Measurements from ENCODE around the gene SF3B2.
"Not testable (repeated sequence)": the region's sequence is repeated elsewhere in the genome, so short reads cannot be mapped to it uniquely, and the experiment has no call there.

Gene SF3B2

DNA sequence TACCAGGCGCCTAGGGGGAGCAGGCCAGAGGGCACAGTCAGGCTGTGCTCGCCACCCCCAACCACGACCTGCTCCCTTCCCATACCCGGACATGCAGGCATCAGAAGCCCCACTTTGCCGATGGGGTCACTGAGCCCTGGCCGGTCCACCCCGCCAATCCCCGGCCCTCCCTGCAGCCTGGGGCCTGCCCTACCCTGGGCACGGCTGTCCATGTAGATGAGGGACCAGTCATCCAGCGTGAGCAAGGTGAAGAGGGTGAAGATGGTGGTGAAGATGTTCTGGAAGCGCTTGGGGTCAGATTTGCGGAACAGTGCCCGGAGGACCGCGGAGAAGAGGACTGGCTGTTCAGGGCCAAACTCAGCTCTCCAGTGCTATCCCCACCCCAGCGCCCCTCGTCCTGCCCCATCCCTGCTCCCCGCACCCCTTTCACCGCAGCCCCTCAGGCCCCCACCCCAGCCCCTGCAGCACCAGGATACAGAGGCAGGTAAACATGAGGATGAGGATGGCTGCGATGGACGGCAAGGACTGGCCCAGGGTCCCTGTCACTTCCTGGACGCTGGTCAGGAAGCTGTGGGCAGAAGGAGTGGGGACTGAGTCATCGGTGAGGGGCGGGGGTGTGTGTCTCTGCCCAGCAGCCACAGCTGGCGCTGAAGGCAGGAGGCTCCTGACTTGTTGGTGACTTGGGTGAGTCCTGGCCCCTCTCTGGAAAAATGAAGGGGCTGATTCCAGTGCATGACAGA is 31.4 kb upstream of the SF3B2 start:
- H3K4me3 ChIP-seq (ENCODE audit: low read depth in 1 of 2, low read length in 2 of 2), result no peak overlapping the region
- H3K9me3 ChIP-seq (ENCODE audit: low read length), result no peaks in the 10 kb centered on the region
- H3K27ac ChIP-seq (ENCODE audit: low read depth, low read length), result no peak overlapping the region
- H3K27me3 ChIP-seq (ENCODE audit: control insufficient read depth in 1 of 2, insufficient read depth in 2 of 2, low read length in 2 of 2), result peaks cover 0 to 10% of the 10 kb centered on the region in 2 donors
- H3K36me3 ChIP-seq (ENCODE audit: insufficient read depth, low read length), result no peaks in the 10 kb centered on the region
- H3K9ac ChIP-seq (ENCODE audit: low read length), result no peak overlapping the region
- H3K4me1 ChIP-seq (ENCODE audit: insufficient read depth, low read length), result no peaks in the 10 kb centered on the region

DNA sequence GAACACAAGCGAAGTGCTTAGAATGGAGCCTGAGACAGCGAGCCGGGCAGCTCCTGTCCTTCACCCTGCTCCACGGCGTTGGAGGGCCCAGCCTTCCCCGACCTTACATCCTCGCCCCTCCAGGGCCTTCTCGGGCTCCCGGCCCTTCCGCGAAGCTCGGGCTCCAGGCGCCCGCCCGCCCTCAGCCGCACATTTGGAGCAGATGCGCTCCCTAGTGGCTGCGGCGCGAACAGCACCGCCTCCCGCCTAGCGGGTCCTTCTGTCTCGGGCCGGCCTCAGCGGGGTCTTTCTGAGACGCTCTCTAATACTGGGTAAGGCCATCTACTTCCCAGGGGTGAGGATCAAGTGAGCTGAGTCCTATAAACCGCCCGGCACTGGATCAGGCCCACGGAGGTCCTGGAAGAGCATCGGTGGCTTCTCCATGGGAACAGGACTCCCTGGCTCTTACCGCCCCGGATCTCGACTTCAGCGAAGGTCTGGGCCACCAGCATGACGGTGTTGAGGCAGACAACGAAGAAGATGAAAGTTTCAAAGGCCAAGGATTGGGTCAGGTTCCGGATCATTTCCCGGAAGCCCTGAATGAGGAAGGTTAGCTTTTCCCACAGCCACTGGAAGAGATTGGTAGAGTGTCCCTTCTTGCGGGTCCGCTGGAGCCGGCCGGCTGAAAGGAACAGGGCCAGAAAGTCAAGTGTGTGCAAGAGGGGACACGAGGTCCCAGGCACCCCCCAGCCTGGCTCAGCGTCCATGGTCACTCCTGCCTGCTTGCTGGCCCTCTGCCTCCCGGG is 29.6 kb upstream of the SF3B2 start:
- no peak overlapping the region for H3K9ac ChIP-seq (ENCODE audit: low read length)
- no peaks in the 10 kb centered on the region for H3K36me3 ChIP-seq (ENCODE audit: insufficient read depth, low read length)
- H3K27me3 ChIP-seq (ENCODE audit: control insufficient read depth in 1 of 2, insufficient read depth in 2 of 2, low read length in 2 of 2), result peaks cover 0 to 10% of the 10 kb centered on the region in 2 donors
- peak overlapping the region; percentile 21 to 35 for H3K4me3 ChIP-seq (ENCODE audit: low read depth in 1 of 2, low read length in 2 of 2)
- no peaks in the 10 kb centered on the region for H3K9me3 ChIP-seq (ENCODE audit: low read length)
- no peak overlapping the region for H3K27ac ChIP-seq (ENCODE audit: low read depth, low read length)
- H3K4me1 ChIP-seq (ENCODE audit: insufficient read depth, low read length), result no peaks in the 10 kb centered on the region

DNA sequence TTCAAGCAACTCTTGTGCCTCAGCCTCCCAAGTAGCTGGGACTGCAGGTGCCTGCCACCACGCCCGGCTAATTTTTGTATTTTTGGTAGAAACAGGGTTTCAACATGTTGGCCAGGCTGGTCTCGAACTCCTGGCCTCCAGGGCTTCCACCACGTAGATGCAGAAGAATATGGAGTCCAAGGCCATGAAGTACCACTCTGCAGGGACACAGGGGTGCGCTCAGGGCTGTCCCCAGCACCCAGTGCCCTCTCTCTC is 29.1 kb upstream of the SF3B2 start:
- not testable (repeated sequence) for H3K27me3 ChIP-seq (ENCODE audit: control insufficient read depth in 1 of 2, insufficient read depth in 2 of 2, low read length in 2 of 2); H3K9ac ChIP-seq (ENCODE audit: low read length); H3K9me3 ChIP-seq (ENCODE audit: low read length); H3K4me1 ChIP-seq (ENCODE audit: insufficient read depth, low read length); H3K27ac ChIP-seq (ENCODE audit: low read depth, low read length); H3K36me3 ChIP-seq (ENCODE audit: insufficient read depth, low read length); H3K4me3 ChIP-seq (ENCODE audit: low read depth in 1 of 2, low read length in 2 of 2)

DNA sequence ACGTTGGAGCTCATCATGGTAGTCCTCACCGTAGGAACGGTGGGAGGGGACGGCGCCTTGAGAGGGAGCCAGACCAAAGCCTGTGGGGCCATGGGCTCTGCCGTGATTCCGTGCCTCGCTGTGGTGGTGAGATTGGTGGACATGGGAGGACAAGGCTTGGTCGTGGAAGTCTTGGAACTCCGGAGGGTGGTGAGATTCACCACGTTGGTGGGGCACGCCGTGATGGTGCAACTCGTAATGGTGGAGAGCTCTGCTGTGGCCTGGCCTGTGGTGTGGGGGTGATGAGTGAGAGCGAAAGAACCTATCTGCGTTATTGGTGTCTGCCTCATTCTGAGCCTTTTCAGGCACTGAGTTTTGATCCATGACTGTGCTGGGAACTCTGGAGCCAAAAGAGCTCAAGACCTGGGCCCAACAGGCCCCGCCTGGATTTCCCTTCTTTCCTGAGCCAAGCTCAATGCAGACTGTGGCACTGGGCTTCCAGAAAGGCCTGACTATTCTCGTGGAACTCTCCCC is 26.1 kb upstream of the SF3B2 start, which contains the start of gene CATSPER1:
TSS of gene CATSPER1 (minus strand) at position 463 of the 513 bp plus-strand sequence. CDS start at position 363, 100 bp downstream.
- no peaks in the 10 kb centered on the region for H3K4me1 ChIP-seq (ENCODE audit: insufficient read depth, low read length)
- no peak within 1 kb of the TSS for H3K9ac ChIP-seq (ENCODE audit: low read length)
- H3K27ac ChIP-seq (ENCODE audit: low read depth, low read length), result no peak within 1 kb of the TSS
- no peaks in the 10 kb centered on the region for H3K36me3 ChIP-seq (ENCODE audit: insufficient read depth, low read length)
- no peaks in the 10 kb centered on the region for H3K9me3 ChIP-seq (ENCODE audit: low read length)
- H3K4me3 ChIP-seq (ENCODE audit: low read depth in 1 of 2, low read length in 2 of 2), result no peak within 1 kb of the TSS
- H3K27me3 ChIP-seq (ENCODE audit: control insufficient read depth in 1 of 2, insufficient read depth in 2 of 2, low read length in 2 of 2), result peaks cover 0 to 10% of the 10 kb centered on the region in 2 donors

DNA sequence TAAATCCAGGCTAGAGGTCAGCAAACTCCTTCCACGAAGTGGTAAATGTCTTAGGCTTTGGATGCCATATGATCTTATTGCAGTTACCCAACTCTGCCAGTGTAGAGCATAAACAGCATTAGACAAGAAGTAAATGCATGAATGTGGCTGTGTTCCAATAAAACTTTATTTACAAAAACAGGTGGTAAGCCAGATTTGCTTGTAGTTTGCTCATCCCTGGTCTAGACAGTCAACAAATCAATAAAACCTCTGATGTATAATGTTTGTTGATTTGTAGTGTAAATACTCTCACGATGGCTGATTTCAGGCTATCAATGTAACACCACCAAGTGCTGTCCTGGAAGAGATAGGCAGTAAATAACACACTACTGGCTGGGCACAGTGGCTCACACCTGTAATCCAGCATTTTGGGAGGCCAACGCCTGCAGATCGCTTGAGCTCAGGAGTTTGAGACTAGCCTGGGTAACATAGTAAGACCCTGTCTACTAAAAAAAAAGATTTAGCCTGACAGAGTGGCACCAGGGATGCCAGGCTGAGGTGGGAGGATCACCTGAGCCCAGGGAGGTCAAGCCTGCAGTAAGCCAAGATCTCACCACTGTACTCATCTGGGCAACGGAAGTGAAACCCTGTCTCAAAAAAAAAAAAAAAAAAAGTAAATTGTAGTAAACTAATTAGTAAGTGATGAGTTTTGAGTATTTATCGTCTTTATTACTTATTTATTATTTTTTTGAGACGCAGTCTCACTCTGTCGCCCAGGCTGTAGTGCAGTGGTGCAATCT is 19.0 kb upstream of the SF3B2 start:
- H3K4me3 ChIP-seq (ENCODE audit: low read depth in 1 of 2, low read length in 2 of 2), result no peak overlapping the region
- no peak overlapping the region for H3K27ac ChIP-seq (ENCODE audit: low read depth, low read length)
- H3K9ac ChIP-seq (ENCODE audit: low read length), result no peak overlapping the region

DNA sequence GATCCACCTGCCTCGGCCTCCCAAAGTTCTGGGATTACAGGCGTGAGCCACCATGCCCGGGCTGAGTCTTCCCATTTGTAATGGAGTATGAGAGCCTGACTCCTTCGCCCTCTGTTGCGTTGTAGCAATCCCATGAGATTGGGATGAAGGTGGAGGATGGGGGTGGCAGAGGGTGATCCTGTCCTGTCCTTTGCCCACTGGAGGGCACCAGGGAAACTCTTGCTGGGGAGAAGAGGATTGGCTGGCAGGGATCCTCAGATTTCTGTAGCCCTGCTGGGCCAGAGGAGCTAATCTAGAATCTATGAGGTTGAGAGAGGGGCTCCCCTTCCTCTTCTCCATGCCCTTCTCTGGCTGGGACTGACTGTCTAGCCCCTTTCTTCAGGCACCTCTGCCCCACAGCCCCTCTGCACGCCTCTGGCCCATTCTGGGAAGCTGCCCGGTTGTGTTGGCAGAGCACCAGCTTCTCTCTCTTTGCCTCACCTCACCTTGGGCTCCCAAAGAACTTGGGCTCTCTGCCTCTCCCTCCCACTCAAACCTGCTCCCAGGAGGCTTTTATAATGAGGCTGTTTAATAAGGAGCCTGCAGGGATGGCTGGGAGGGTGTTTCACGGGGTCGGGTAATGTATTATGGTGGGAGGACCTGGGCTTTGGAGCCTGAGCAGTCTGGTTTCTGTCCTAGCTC is 16.4 kb upstream of the SF3B2 start:
- Histone ChIP-seq H3K4me1 (ENCODE audit: insufficient read depth, low read length) (no peaks in the 10 kb centered on the region), H3K27me3 (ENCODE audit: control insufficient read depth in 1 of 2, insufficient read depth in 2 of 2, low read length in 2 of 2) (no peaks in the 10 kb centered on the region), H3K4me3 (ENCODE audit: low read depth in 1 of 2, low read length in 2 of 2) (no peak overlapping the region), H3K27ac (ENCODE audit: low read depth, low read length) (no peak overlapping the region), H3K9me3 (ENCODE audit: low read length) (no peaks in the 10 kb centered on the region), H3K36me3 (ENCODE audit: insufficient read depth, low read length) (no peaks in the 10 kb centered on the region), H3K9ac (ENCODE audit: low read length) (no peak overlapping the region)

More for the DNA sequence above, 19.0 kb upstream of the SF3B2 start:
- H3K4me1 ChIP-seq (ENCODE audit: insufficient read depth, low read length), result no peaks in the 10 kb centered on the region
- H3K9me3 ChIP-seq (ENCODE audit: low read length), result no peaks in the 10 kb centered on the region
- no peaks in the 10 kb centered on the region for H3K36me3 ChIP-seq (ENCODE audit: insufficient read depth, low read length)
- no peaks in the 10 kb centered on the region for H3K27me3 ChIP-seq (ENCODE audit: control insufficient read depth in 1 of 2, insufficient read depth in 2 of 2, low read length in 2 of 2)

DNA sequence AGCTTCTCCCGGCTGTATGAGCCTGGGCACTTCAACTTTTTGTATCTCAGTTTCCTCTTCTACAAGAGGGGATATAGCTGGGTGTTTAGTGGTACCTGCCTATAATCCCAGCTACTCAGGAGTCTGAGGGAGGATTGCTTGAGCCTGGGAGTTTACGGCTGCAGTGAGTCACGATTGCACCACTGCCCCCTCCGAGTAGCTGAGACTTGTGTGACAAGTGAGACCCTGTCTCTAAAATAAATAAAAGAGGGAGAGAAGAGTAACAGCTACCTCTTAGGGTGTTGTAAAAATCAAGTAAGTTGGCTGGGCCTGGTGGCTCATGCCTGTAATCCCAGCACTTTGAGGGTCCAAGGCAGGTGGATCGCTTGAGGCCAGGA is 15.8 kb upstream of the SF3B2 start:
- H3K36me3 ChIP-seq (ENCODE audit: insufficient read depth, low read length), result no peaks in the 10 kb centered on the region
- H3K9me3 ChIP-seq (ENCODE audit: low read length), result no peaks in the 10 kb centered on the region
- no peak overlapping the region for H3K27ac ChIP-seq (ENCODE audit: low read depth, low read length)
- no peak overlapping the region for H3K9ac ChIP-seq (ENCODE audit: low read length)
- H3K27me3 ChIP-seq (ENCODE audit: control insufficient read depth in 1 of 2, insufficient read depth in 2 of 2, low read length in 2 of 2), result no peaks in the 10 kb centered on the region
- no peak overlapping the region for H3K4me3 ChIP-seq (ENCODE audit: low read depth in 1 of 2, low read length in 2 of 2)
- H3K4me1 ChIP-seq (ENCODE audit: insufficient read depth, low read length), result no peaks in the 10 kb centered on the region

DNA sequence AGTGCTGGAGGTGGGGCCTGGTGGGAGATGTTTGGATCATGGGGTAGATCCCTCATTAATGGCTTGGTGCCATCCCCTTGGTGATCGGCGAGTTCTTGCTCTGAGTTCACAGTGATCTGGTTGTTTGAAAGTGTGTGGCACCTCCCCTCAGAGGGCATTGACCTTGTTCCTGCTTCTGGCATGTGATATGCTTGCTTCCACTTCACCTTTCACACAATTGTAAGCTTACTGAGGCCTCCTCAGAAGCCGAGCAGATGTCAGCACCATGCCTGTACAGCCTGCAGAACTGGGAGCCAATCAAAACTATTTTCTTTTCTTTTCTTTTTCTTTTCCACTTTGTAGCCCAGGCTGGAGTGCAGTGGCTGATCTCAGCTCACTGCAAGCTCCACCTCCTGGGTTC is 14.8 kb upstream of the SF3B2 start:
- H3K36me3 ChIP-seq (ENCODE audit: insufficient read depth, low read length), result no peaks in the 10 kb centered on the region
- H3K4me3 ChIP-seq (ENCODE audit: low read depth in 1 of 2, low read length in 2 of 2), result no peak overlapping the region
- no peaks in the 10 kb centered on the region for H3K4me1 ChIP-seq (ENCODE audit: insufficient read depth, low read length)
- no peak overlapping the region for H3K9ac ChIP-seq (ENCODE audit: low read length)
- no peaks in the 10 kb centered on the region for H3K27me3 ChIP-seq (ENCODE audit: control insufficient read depth in 1 of 2, insufficient read depth in 2 of 2, low read length in 2 of 2)
- no peak overlapping the region for H3K27ac ChIP-seq (ENCODE audit: low read depth, low read length)
- no peaks in the 10 kb centered on the region for H3K9me3 ChIP-seq (ENCODE audit: low read length)

DNA sequence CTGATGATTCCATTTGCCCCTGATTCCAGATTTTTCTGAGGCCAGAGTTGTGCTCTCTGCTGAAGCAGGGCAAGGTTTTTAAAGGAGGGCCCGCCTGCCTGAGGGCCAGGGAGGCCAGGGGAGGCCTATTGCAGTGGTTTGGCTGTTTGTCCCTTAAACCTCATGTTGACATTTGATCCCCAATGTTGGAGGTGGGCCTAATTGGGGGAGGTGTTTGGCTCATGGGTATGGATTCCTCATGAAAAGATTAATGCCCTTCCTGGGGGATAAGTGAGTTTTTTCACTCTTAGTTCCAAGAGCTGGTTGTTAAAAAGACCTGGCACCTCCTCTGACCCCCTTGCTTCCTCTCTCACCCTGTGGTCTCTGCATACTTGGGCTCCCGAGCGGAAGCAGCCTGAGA is 12.4 kb upstream of the SF3B2 start:
- no peak overlapping the region for H3K4me3 ChIP-seq (ENCODE audit: low read depth in 1 of 2, low read length in 2 of 2)
- no peaks in the 10 kb centered on the region for H3K27me3 ChIP-seq (ENCODE audit: control insufficient read depth in 1 of 2, insufficient read depth in 2 of 2, low read length in 2 of 2)
- H3K9ac ChIP-seq (ENCODE audit: low read length), result no peak overlapping the region
- no peak overlapping the region for H3K27ac ChIP-seq (ENCODE audit: low read depth, low read length)
- H3K4me1 ChIP-seq (ENCODE audit: insufficient read depth, low read length), result no peaks in the 10 kb centered on the region
- H3K36me3 ChIP-seq (ENCODE audit: insufficient read depth, low read length), result no peaks in the 10 kb centered on the region
- no peaks in the 10 kb centered on the region for H3K9me3 ChIP-seq (ENCODE audit: low read length)

DNA sequence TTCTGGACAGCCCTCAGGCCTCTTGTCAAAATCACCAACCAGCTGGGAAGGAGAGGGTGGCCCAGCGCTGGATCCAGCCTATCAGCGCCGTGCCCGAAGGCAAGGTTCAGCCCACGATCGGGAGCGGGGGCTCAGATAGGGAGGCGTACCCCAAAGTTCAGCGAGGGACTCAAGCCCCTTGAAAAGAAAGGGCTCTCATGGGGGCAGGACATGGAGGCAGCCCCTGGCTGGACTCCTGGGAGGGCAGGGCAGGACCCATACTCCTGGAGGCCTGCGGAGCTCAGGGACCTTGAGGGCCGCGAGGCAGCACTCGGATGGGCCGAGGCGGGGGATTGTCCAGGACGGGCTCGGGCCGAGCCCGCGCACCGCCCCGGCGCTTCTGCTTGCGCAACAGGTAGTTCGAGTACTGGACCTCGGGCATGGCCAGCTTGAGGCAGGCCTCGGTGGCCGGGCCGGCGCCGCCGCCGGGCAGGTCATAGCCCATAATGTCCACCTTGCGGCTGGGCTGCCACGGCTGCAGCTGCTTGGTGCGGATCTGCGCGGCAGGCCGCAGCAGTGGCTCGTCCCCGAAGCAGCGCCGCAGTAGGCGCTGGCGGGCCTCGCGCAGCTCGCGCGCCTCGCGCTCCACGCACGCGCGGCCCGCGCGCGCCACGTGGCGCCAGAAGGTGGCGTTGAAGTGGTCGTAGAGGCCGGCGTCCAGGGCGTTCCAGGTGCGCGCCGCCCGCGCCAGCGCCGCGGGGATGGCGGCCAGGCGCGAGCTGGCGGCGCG is 9.8 kb upstream of the SF3B2 start:
- H3K4me3 ChIP-seq (ENCODE audit: low read depth in 1 of 2, low read length in 2 of 2), result no peak overlapping the region
- no peaks in the 10 kb centered on the region for H3K36me3 ChIP-seq (ENCODE audit: insufficient read depth, low read length)
- no peaks in the 10 kb centered on the region for H3K9me3 ChIP-seq (ENCODE audit: low read length)
- H3K27ac ChIP-seq (ENCODE audit: low read depth, low read length), result no peak overlapping the region
- no peak overlapping the region for H3K9ac ChIP-seq (ENCODE audit: low read length)
- peaks cover 0 to 6% of the 10 kb centered on the region in 2 donors for H3K27me3 ChIP-seq (ENCODE audit: control insufficient read depth in 1 of 2, insufficient read depth in 2 of 2, low read length in 2 of 2)
- H3K4me1 ChIP-seq (ENCODE audit: insufficient read depth, low read length), result no peaks in the 10 kb centered on the region
